HG03095 (cell line): ENCODE measurements around the gene ERBB2.
A peak's percentile ranks its signal among the peaks of the same experiment; 100 is the strongest.
"Not testable (repeated sequence)": the region's sequence is repeated elsewhere in the genome, so short reads cannot be mapped to it uniquely, and the experiment has no call there.

ENCODE experiments used
- ATAC-seq: cut with Tn5 transposase; IDR thresholded peaks from one replicate; pipeline ENCODE4 v1.9.1; 2021; ENCODE audit warnings: moderate library complexity; ENCODE audit not compliant: unreplicated experiment

ERBB2 gene

DNA sequence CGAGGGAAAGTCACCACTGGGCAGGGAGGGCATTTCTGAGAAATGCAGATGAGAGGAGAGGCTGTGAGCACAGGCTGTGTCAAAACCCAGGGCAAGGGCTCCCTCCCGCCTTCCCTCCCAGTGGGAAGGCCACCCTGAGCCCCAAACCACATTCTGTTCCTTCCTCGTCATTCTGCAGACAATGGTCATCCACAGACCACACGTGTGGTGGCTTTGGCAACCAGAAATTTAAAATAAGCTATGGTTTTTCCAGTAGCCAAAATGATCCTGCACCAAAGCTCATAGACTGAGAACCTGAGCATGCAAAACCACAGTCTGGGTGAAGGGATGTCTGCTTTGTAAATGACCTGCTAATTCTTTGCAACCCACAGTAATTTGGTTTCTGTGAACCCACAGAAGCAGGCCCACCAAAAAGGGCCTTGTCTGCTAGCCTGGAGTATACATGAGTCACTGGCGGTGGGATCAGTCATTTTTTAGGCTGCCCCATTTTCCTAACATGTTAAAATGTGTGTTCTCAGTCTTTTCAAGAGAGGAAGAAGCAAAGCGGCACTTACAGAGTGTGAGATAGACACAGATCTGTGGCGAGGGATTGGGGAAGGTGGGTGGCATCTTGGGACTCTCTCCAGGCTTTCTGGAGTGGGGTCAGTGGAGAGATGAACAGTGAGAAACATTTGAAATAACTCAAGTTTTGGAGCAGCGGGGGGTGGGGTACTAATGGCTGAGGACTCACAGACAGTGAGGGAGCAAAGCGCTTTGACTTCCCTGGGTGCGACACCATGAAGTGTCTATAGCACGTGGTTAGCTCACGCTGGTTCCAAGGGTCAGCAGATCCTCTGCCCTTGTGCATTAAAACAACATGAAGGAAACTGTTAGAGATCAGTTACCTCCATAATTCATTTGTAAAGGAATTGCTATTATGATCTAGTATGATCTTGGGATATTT, 58.3 kb downstream of the ERBB2 start:
- ATAC-seq, result no peak

DNA sequence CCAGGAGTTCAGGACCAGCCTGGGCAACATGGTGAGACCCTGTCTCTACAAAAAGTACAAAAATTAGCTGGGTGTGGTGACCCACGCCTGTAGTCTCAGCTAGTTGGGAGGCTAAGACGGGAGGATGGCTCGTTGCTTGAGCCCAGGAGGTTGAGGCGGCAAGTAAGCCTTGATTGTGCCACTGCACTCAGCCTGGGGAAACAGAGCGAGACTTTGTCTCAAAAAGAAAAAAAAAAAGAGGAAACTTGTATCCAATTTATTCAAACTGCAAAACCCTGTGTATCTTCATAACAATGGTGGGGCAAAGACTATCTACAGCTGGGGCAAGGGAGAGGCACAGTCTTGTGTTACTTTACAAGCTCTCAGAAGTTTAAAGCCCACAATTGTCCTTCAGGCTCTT, 59.3 kb downstream of the ERBB2 start:
- no peak for ATAC-seq

DNA sequence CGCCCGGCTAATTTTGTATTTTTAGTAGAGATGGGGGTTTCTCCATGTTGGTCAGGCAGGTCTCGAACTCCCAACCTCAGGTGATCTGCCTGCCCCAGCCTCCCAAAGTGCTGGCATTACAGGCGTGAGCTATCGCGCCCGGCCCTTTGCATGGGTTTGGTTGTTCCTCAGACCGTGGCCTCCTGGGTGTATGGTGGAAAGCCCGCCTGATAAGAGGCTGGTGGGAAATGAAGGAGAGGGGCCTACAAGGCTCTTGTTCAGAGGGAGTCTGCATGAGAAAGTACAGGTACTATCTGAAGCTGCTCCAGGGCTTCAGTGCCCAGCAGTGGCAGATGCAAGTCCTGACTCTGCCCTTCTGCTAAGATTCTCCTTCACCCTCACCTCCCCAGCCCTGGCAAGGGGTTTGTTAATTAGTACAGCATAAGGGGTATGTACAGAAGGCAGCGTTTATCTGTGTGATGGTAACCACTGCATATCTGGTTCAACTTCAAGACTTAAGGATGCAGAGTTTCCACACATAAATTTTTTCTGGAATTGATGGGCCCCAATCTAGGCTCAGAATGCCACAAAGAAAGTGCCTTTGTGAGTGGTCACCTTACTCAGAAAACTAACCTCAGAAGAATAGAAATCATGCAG, 62.1 kb downstream of the ERBB2 start:
- ATAC-seq, result no peak

DNA sequence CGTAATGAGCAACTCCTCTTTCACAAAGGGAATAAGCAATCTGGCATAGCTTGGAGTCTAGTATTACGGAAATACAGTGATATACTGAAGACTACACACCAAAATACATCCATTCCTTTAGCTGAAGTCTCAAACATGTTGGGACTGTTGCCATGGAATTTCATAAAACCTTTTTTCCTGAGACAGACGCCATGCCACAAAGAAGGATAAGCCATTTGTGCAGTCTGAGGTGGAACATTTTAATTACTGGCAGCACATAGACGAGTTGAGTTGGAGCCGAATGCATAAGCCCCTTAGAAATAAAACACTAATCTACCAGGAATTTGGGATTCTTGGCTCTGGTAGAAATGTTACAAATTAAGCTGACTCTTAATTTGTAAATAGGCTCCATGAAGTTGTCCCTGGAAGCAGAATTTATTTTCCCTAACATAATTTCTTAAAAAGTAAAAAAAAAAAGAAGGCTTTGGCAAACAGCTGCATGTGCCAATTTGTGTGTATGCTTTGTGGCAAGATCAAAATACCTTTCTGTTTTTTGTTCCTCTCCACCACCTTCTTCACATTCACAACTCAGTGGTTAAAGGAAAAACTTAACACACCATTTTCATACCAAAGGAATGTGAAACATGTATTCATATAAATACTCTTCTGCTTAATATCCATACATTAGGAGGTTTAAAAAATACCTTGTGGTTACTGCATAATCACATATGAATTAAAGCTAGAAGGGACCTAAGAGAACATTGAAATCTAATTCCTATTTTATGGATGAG, 63.4 kb downstream of the ERBB2 start:
- ATAC-seq, result no peak

DNA sequence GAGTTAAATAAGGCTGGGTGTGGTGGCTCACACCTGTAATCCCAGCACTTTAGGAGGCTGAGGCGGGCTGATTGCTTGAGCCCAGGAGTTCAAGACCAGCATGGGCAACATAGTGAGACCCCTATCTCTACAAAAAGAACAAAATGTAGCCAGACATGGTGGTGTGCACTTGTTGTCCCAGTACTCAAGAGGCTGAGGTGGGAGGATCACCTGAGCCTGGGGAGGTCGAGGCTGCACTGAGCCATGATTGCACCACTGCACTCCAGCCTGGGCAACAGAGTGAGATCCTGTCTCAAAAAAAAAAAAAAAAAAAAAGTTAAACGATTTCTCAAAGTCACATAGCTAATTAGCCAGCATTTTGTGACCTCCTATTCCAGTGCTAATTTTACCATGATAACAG, 64.3 kb downstream of the ERBB2 start:
- not testable (repeated sequence) for ATAC-seq

DNA sequence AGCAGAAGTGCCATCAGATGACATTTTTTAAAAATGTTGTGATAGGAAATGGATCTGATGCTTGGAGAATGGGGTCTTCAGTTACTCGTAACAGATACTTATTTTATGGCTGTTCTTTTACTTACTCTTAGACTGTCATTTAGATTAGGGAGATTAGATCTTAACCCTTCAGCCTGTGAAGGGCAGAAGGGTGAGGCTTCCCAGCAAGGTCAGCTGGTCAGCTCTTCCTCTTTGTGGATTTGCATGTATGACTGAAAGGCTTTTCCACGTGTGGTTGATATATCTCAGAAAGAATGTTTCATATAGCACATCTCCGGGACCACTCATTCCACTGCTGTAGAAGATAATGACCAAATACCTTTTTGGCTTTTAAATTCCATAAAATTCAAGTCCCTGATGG, 65.3 kb downstream of the ERBB2 start:
- ATAC-seq, result no peak

DNA sequence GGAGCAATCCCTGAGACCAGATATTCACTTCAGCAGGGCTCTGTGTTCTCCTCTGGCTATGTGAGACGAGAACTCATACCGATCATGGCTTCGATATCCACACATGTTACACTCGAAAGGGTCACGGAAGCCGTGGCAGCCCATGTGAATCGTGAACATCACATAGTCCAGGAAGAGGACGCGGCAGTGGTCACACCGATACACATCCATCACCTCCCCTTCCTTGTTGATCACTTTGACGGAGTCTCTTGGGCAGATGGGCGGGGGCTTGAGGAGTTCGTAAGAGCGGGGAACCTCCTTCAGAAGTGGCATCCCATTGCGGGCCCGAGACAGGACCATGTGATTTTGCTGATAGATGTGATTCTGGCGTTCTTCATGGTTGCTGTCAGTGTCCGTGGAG, 65.9 kb downstream of the ERBB2 start:
- ATAC-seq, result no peak

DNA sequence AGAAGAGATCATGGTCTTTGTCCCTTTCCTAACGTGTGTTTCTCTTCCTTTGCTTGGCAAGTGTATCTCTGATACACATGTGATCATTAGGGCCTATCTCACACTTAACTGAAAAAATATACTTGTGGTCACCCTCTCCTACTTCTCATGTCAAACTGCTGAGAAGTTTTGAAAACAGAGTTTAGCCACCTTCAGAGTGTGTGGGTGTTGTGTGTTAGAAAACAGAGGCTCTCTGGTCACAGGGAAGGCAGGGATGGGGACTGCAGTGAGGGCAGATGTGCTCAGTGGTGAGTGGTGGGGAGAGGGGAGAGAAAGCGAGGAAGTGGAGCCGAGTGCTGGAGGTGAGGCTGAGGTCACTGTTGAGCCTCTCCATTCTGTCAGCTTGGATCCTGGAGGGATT, 67.3 kb downstream of the ERBB2 start:
- ATAC-seq, result no peak

DNA sequence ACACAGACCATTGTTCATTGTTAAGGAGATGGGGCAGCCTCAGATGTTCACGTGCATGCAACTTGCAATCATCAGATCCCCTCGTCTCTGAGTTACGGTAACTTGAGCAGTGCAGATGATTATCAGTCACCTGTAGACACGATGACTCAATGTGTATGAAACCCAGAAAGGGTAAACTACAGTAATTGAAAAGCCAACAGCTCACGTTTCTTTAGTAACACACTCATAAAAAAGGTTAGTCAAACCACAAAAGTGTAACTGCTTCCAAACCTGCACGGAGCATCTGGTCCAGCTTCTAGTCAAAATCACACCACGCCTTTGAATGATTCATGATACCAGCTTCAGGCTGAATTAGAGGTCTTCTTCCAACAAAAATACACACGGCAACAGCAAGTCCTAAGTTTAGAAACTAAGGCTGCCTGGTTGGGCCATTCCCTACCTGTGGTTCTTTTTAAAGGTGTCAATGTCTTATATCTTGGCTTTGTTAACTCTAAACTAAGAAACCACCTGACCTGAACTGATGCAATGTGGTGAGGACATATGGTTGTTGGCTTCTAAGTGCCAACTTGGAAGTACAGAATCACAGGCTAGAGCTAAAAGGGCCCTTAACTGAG, 70.2 kb downstream of the ERBB2 start:
- no peak for ATAC-seq

DNA sequence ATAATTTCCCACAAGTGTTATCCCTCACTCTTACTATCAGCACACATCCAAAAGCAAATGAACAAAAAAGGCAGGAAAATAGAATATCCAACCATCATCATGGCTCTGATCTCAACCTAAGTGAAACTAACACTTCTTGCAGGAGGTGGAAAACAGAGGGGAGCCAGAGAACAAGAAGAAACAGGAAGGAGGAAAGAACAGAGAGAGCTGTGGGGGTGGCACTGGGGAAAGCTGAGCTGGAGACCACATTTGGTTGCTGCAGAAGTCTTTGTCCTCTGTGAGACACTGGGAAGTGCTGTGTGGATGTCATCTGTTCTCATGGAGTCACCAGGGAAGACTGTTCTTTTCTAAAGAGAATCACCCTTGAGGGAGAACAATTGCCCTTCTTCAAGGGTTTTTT, 72.6 kb downstream of the ERBB2 start:
- no peak for ATAC-seq

DNA sequence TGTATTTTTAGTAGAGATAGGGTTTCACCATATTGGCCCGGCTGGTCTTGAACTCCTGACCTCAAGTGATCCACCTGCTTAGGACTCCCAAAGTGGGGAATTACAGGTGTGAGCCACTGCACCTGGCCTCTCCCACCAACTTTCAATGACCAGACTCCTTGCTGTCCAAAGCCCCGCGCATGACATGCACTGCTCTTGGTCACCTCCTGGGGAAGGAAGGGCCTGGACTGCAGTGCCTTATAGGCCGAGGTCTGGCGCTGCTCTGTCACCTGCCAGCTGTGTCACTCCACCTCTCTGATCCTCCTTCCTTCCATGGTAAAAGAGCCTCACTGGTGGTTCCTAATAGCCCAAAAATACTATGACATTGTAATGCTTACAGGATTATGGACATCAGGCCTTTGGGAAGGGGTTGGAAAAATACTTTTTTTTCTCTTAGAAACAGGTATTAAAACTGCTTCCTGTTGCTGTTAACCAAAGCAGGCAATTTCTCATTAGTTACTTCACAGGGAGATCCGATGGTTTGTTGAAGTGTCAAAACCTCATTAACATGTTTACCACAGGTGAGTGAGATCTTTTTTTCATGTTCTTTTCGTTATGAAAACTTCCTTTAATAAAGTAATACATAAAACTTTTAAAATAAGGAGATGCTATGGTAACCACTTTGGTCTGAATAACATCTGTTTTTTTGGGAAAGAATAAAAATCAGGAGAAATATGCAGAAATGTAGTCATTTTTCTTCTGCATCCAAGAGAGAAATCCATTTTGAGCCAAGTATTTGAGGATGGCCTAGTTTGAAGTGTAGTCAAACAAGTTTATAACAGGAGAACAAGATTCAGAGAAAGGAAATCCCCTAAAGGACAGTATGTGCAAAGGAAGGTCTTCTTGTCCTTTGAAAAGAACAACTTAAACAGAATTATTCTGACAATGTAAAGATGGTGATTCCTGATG, 73.4 kb downstream of the ERBB2 start:
- ATAC-seq, result no peak

DNA sequence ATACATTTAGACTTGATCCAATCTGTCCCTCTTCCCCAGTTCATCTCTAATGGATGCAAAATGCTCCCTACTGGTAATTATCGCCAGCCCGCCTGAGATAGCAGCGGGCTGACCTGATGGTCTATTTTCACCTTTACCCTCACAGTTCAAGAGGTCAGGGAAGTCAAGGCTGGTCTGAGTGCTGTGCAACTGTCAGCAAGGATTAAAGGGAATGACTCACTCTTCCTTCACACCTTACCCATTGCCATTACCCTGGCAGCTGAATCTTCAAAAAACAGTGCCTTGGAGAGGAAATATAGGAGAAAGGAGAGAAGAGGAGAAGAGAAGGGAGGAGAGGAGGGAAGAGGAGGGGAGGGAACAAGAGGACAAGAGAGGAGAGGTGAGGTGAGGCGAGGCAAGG, 74.2 kb downstream of the ERBB2 start:
- ATAC-seq, result no peak

DNA sequence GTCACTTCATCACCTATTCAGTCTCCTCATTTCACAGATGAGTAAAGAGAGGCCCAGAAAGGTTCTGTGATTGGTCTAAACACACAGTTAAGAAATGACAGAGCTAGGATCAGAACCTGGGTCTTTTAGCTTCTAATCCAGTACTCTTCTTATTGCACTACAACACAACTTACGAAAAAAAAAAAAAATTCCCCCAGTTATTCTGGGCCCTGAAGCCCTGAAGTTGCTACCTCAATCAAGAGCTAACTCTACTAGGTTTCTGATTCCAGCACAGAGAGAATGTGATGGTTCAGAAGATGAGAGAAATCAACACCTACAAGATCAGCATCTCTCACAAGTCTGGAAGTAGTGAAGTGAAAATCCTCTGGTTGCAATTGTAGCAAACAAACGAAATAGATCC, 75.2 kb downstream of the ERBB2 start:
- ATAC-seq, result no peak

DNA sequence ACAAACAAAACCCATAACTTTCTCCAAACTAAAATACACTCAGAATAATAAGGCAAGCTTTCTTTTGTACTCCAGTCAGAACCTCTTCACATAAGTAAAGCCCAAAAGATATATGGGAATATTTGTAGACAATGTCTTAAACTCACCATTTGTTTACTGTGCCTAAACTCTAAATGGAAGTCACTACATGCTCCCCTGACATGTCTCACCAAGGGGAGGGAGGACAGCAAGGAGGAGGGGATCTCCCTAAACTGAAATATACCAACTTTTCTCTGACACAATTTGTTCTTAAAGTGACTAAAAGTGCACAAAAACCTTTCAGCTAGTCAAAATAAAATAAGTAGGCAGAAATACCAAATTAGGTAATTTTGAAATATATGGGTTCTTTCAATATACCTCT, 76.4 kb downstream of the ERBB2 start:
- no peak for ATAC-seq

DNA sequence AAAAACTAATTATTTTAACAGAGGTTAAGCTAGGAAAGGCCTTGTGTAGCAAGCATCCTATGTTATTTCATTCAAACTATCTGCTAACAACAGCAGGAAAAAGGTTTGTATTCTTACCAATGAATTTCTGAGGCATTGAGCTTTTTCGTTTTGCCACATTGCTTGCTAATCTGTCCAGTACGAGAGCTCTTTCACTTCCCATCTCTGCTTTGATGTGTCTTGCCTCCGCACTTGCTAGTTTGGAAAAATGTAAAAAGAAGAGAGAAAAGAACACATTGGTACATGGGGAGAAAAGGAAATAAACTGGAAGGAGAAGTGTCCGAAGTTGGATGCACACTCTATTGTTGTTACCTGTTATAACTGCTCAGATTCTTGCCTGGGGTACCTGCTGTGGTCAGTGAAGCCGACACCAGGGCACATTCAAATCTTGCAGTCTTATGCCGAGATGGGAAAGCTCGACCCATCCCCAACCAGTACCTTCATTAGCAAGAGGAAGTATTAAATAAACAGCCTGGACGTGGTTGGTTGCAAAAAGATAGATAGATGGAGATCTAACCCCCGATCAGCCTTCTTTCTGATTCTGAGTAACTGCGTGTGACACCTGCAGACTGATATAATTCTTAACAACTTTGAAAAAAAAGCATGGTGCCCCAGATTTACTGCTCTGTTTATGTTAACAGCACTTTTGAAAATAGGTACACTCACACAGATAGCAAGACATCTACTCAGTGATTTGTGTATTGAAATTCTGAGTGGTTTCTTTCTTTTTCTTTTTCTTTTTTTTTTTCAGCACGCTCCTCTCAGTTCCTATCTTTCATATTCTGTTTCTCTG, 77.9 kb downstream of the ERBB2 start:
- peak; percentile 48 for ATAC-seq
